ENCODE data around the gene EFNA5.

EFNA5 gene

GRCh38 chr5:107636555-107636954, 34.2 kb downstream of the EFNA5 start:
- DNase-seq: no peak

DNA sequence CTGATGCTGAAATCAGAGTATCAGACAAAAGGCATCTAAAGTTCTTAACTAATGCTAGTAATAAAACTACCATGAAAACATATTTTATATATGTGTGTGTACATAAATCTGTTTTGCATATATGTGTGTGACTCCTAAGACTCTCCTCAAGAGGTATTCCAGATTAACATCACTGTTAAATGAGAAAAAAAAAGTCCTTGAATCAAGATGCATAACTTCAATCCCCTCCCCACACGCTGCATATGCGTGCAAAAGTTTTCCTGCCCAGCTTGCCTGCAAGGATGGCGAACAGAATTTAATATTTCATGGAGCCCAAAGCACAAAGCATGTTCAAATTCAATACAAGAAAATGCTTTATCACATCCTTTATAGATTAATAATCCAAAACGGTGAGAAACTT, 34.7 kb downstream of the EFNA5 start:
- no peak for DNase-seq

GRCh38 chr5:107634981-107635848, 35.5 kb downstream of the EFNA5 start:
- no peak for DNase-seq

GRCh38 chr5:107633171-107633901, 37.4 kb downstream of the EFNA5 start:
- no peak for DNase-seq

- DNase-seq: no peak
Observed at GRCh38 chr5:107631805-107632362, 38.9 kb downstream of the EFNA5 start.

DNA sequence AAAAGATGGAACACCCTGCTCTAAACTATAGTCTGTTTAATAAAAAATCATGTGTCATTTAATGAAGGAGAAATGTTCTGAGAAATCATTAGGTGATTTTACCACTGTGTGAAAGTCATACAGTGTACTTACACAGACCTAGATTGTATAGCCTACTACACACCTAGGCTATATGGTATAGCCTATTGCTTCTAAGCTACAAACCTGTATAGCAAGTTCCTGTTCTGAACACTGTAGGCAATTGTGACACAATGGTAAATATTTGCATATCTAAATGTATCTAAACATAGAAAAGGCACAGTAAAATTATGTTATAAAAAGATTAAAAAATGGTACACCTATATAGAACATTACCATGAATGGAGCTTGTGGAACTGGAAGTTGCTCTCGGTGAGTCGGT, 40.6 kb downstream of the EFNA5 start:
- DNase-seq: no peak

DNA sequence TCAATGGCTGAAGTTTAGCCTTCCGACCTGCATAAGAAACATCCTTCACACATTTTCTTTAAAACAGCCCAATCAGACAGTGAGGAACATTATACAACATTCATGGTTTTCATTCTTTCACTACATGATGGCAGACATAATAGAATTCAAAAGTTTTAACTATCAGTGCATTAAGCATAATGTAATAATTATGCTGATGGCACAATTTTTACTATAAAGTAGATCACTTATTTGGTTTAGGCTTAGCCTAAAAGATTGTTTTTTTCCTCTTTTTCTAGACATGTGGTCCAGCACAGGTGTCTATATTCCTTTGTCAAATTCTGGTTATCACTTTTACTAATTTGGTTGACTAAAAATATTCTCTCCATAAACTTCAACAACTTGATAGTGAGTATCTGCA, 46.5 kb downstream of the EFNA5 start:
- no peak for DNase-seq

GRCh38 chr5:107621089-107621488, 49.6 kb downstream of the EFNA5 start:
- no peak for DNase-seq

DNA sequence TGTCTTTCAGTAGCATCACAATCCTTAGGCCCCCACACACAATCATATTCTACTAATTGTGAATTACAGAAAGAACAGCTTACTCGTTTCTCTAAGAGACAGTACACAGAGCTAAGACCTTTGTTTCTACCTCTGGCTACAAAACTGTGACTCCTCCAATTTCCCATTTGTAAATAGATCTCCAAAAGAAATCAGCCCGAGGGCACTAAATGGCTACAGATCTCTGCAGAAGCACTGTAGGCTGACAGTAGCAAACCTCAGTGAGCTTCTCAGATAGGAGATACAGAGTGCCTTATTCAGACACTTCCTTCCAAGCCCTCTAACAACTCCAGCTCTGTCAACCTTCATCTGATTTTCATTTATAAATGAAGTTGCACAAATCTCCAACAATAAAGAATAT, 51.0 kb downstream of the EFNA5 start:
- no peak for DNase-seq

- DNase-seq: no peak
Observed at GRCh38 chr5:107618242-107618641, 52.5 kb downstream of the EFNA5 start.

GRCh38 chr5:107617052-107617451, 53.7 kb downstream of the EFNA5 start:
- no peak for DNase-seq

DNA sequence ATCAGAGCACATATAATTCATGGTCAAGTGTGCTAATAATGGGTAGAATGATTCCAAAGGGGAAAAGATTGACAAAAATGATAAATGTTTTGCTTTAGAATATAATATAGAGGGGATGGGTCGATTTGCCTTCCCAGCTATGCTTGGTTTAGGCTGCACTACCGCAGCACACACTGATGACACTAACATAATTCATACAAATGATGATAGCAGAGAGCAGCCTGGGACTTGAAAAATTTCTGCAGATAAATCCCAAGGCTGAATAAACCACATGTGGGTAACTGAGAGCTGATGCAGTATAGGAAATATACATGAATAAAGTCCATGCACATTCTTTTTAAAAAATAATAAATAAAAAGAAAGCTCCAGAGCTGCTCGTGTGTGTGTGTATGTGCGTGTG, 54.5 kb downstream of the EFNA5 start:
- DNase-seq: no peak

- no peak for DNase-seq
Observed at GRCh38 chr5:107615299-107615817, 55.4 kb downstream of the EFNA5 start.

- no peak for DNase-seq
Observed at GRCh38 chr5:107612541-107612940, 58.2 kb downstream of the EFNA5 start.

GRCh38 chr5:107610798-107611197, 59.9 kb downstream of the EFNA5 start:
- no peak for DNase-seq

GRCh38 chr5:107607671-107608345, 62.9 kb downstream of the EFNA5 start:
- no peak for DNase-seq

- DNase-seq: no peak
Observed at GRCh38 chr5:107607196-107607595, 63.5 kb downstream of the EFNA5 start.

- DNase-seq: peak; percentile 1
Observed at GRCh38 chr5:107605596-107606125, 65.1 kb downstream of the EFNA5 start.

DNA sequence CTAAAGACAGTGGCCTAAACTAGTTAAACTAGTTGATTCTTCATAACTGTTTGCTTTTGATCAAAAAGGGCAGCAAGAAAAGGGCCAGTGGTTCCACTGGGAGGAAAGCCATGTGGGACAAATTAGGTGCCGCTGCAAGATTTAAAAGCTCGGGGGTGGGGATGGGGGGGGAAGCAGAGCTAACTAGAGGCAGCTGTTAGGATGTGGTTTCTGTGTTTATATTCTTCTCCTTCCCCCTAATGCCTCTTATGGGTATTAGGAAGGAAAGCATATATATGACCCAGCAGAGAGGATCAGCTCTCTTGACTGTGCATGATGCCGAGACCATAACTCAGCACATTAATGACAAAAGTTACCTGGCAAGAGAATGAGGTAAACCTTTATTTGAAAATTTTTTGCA, 65.7 kb downstream of the EFNA5 start:
- no peak for DNase-seq

DNA sequence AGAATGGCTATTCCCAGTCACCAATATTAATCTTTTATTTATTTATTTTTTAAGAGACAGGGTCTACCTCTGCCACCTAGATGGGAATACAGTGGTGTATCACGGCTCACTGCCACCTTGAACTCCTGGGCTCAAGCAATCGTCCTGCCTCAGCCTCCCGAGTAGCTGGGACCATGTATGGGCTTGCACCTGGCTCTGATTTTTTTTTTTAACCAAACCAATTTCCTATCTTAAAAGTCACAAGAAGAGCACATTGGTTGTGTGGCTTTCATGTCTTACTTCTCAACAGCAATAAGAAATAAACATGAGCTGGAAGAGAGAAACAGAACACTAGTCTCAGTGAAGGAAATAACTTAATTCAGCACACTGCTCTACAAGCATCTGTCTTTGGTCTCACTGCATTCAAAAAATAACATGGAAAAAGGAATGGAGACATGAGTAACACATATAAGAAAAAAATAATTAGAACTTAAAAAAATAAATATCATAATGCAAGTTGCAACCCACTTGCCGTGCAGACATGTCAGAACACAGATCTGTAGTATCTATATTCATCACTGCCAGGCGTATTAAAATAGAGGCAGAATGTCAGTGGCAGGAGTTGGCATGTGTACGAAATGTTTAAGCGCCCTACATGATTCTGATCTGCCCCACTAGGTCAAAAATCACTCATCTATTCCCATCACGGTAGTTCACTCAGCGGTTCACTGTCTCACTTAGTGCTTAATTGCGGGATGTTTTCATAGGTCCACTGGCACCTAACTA, 66.4 kb downstream of the EFNA5 start:
- no peak for DNase-seq

- DNase-seq: no peak
Observed at GRCh38 chr5:107603349-107603748, 67.4 kb downstream of the EFNA5 start.

- DNase-seq: no peak
Observed at GRCh38 chr5:107602896-107603295, 67.8 kb downstream of the EFNA5 start.

All from DMS79 (cell line).